GM12864 (cell line): Measurements from ENCODE around the gene RYR2.

ENCODE experiments used
- DNase-seq: peaks from one replicate; pipeline ENCODE4 v3.0.0-alpha.2; 2011; ENCODE audit warnings: low read depth
- H3K4me3 ChIP-seq: 2 replicates; pipeline ENCODE4 v1.5.1; 2011; ENCODE audit warnings: mild to moderate bottlenecking, low read depth, low read length, control low read depth
- TF ChIP-seq, protein P1 (sequence below): IDR thresholded peaks from 2 replicates; pipeline ENCODE4 v1.5.1; 2011; ENCODE audit warnings: low read depth, mild to moderate bottlenecking, moderate library complexity, low read length, control low read depth, inconsistent platforms; ENCODE audit errors: missing control alignments

RYR2 gene

DNA sequence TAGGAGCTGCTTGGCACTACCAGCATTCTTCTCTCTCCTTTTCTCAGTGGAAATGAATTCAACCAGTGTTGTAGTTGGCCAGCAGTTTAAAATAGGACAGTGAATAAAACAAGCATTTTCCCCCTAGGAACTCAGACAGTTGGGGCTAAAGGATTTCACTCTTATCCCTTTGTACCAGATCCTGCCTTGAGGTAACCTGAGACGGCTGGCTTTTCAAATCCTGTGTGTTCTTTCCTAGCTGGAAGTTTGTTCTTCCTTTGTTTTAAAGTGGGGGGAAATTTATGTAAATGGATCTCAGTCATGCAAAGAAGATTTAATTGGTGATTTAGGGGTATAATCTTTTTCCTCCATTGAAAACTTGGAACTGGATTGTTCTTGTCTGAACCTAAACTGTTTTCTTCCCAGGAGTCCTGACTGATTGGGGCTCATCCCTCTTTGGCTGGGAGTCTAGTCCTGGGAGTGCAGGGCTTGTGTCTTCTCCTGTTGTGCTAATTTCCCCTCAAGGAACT, 825.5 kb downstream of the RYR2 start:
- no peak overlapping the region for H3K4me3 ChIP-seq
- TF ChIP-seq, protein P1, sequence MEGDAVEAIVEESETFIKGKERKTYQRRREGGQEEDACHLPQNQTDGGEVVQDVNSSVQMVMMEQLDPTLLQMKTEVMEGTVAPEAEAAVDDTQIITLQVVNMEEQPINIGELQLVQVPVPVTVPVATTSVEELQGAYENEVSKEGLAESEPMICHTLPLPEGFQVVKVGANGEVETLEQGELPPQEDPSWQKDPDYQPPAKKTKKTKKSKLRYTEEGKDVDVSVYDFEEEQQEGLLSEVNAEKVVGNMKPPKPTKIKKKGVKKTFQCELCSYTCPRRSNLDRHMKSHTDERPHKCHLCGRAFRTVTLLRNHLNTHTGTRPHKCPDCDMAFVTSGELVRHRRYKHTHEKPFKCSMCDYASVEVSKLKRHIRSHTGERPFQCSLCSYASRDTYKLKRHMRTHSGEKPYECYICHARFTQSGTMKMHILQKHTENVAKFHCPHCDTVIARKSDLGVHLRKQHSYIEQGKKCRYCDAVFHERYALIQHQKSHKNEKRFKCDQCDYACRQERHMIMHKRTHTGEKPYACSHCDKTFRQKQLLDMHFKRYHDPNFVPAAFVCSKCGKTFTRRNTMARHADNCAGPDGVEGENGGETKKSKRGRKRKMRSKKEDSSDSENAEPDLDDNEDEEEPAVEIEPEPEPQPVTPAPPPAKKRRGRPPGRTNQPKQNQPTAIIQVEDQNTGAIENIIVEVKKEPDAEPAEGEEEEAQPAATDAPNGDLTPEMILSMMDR, result no peak
- DNase-seq, result no peak

DNA sequence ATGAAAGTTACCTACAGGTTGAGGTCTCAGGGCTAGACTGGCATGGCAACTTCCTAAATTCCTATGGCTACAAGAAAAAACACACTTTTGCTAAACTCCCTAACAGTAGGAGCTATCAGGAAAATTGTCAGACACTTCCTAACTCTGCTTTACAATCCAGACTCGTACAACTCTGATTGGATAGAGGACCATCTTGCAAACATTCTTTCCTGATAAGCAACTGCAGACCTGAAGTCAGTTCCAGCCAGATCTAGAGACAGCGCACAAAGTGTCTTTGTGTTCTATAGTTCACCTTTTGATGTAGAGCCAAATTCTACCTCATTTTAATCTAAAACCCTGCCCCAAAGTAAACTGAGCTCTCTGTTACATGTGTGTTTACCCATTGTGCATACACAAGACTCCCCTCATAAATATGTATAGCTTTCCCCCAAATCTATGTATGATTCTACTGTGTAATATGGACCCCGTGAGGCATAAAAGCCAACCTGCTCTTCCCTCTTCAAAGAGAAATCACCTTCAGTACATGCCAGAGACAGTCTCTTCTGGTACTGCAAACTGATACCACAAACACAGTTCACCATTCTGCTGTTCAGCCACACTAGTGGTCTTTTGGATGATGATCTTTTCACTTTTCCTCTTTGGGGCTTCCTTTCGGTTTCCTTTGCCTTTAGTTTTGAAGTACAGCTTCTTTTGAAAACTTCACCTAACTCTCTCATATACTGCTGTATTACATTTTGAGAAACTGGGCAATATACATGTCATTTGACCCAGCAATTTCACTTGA, 827.0 kb downstream of the RYR2 start:
- no peak overlapping the region for H3K4me3 ChIP-seq
- TF ChIP-seq, protein P1, result no peak
- DNase-seq, result no peak

DNA sequence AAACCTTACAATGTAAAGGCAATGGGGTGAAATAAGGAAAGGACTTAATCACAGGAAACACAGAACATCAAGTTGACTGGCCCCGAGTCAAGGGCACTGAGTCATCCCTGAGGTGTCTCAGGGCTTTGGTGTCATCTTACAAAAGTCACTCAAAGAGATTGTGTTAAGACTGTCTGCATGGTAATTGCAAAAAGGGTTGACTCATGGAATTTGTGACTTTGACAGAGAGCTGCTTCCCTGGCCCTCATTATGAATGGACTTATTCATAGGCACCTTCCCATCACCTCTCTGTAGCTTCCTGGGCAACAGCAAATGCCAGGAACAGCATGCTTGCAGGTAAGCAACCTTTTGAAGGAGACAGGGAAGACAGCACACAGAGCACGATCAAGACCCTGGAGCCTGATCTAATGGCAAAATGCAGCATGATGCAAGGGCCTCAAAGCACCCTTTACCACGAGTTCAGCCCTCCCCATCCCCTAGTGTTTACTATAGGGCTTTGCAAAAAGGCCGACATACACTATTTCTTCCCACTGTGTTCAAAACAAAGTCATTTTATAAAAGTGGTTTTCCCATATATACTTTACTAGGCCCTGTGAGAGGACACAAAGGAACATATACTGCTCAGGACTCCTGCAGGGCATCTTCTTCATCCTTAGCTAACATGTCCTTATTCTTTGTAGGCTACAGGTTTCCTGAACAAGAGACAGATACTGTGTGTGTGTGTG, 831.7 kb downstream of the RYR2 start:
- TF ChIP-seq, protein P1, result no peak
- no peak for DNase-seq

DNA sequence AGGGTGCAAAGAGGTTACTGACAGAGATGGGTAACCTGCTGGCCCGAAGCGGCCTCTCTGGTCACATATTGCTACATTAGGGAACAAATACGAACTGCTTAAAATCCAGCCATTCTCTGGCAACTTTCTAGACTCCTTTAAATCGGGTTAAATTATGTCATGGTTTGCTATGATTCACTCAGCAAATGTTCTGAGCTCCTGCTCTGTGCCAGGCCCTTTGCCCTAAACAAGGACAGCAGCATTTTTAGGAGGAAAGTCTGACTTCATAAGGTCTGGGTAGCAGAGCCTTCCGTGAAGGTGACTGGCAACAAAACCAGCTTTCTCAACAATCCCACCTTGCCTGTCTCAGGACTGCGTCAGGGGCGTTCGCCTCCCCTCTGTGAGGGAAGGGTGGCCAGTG, 833.3 kb downstream of the RYR2 start:
- no peak for DNase-seq
- TF ChIP-seq, protein P1, result no peak
- H3K4me3 ChIP-seq, result no peak overlapping the region

More for the DNA sequence above, 831.7 kb downstream of the RYR2 start:
- H3K4me3 ChIP-seq, result no peak overlapping the region

DNA sequence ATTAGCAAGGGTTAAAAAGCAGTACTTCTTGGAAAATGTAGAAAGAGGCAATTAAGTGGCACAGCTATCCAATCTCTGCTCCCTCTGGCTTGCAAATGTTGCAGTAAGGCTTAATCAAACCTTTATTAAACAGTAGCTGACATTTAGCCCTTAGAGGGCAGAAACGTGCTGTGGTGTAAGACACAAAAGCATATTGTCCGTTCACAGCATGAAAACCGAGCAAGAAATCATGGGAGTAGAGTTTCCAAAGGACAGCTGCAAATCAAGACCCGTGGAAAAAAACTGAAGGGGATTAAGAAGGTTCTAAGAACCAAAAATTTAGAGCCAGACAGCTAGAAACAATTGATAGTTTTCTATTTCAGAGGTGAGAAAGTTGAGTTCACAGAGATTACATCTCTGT, 835.6 kb downstream of the RYR2 start:
- no peak for DNase-seq
- TF ChIP-seq, protein P1, result no peak
- no peak overlapping the region for H3K4me3 ChIP-seq

DNA sequence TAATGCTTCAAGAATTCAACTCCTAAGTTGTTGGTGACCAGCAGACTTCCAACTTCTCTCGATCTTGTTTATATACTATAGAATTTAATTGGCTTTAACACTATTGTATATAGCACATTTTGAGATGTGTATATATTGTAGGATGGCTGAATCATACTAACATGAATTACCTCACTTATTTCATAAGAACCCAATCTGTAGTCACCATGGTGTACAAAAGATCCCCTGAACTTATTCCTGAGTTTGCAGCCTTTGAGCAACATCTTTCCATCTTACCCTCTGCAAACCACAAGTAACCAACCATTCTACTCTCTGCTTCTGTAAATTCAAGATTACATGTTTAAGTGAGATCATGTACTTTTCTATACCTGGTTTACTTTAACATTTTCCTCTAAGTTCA, 836.4 kb downstream of the RYR2 start:
- TF ChIP-seq, protein P1, result no peak
- no peak for DNase-seq
- H3K4me3 ChIP-seq, result no peak overlapping the region

DNA sequence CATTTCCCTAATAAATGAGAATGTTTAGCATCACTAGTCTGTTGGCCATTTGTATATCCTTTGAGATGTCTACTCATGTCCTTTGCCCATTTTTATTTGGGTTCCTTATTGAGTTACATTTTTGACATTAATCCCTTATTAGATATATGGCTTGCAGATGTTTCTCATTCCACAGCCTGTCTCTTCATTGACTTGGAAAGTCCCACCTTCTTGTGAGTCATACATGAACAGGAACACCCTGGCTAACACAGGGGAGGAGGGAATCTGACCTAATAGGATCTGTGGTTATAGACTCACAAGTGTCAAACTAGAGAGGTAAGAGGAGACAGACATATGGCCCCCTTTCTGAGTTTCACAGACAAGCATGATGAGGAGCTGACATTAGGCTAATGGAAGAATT, 837.2 kb downstream of the RYR2 start:
- H3K4me3 ChIP-seq, result no peak overlapping the region
- no peak for DNase-seq
- TF ChIP-seq, protein P1, result no peak
